Endothelial cell of umbilical vein (primary cell): ENCODE data around the gene COX7A2L. TPM values are rescaled to one million over a fixed set of nuclear protein-coding genes. Genes with fewer than 3 reads are reported as not detected.
A peak's percentile ranks its signal among the peaks of the same experiment; 100 is the strongest.

Experiments used
- BruUV-seq: library from RNA; stranded (reverse); fragments of 400-500 nt; replicated peaks from 2 replicates; lab custom pipeline; 2021; lab: Mats Ljungman, UMichigan
- CTCF ChIA-PET: fragments of 300-600, 350-600 bp; sonication (Branson Sonifier 250); formaldehyde crosslinking; loops from one replicate; lab custom pipeline; 2021; ENCODE audit warnings: antibody characterized with exemption, inconsistent platforms; lab: Charles Lee
- POLR2A ChIA-PET: fragments of 300-600, 350-600 bp; sonication (Branson Sonifier 250); formaldehyde crosslinking; loops from one replicate; lab custom pipeline; 2021; ENCODE audit warnings: antibody characterized with exemption, inconsistent platforms; lab: Charles Lee
- DNase-seq: peaks from one replicate; pipeline ENCODE4 v3.0.0-alpha.2; 2011; ENCODE audit warnings: low read depth, low spot score
- FAIRE-seq: peaks from 2 replicates; lab custom pipeline; 2011; peaks lifted over from hg19 to GRCh38; lab: Jason Lieb, UNC
- H2AFZ ChIP-seq: 2 replicates; pipeline ENCODE4 v1.6.0; 2012; ENCODE audit warnings: low read depth, low read length, control low read depth, inconsistent platforms
- H3K27ac ChIP-seq: 2 replicates; pipeline ENCODE4 v1.5.1; 2011; ENCODE audit warnings: low read depth, mild to moderate bottlenecking, control low read depth, low read length, moderate library complexity; ENCODE audit not compliant: insufficient read depth
- H3K27me3 ChIP-seq, 2 experiments: 2 replicates each; pipeline versions ENCODE4 v1.6.0 to v1.6.1; 2011; ENCODE audit warnings: low read length in 2 of 2, mixed read lengths in 1 of 2; ENCODE audit not compliant: control insufficient read depth in 2 of 2, insufficient read depth in 2 of 2
- H3K36me3 ChIP-seq, 2 experiments: 2 replicates in 1 of 2; 3 replicates in 1 of 2; pipeline ENCODE4 v1.5.1; 2011; ENCODE audit warnings: low read length in 2 of 2, mild to moderate bottlenecking in 1 of 2, moderate library complexity in 1 of 2; ENCODE audit not compliant: control insufficient read depth in 2 of 2, insufficient read depth in 2 of 2; ENCODE audit errors: extremely low read depth in 1 of 2
- H3K4me1 ChIP-seq: 3 replicates; pipeline ENCODE4 v1.5.1; 2011; ENCODE audit warnings: mild to moderate bottlenecking, low read length; ENCODE audit not compliant: control insufficient read depth, insufficient read depth; ENCODE audit errors: extremely low read depth
- H3K4me2 ChIP-seq: 2 replicates; pipeline ENCODE4 v1.6.1; 2011; ENCODE audit warnings: low read length, control low read depth, mixed read lengths; ENCODE audit not compliant: insufficient read depth
- H3K4me3 ChIP-seq, 3 experiments: fragments of 200-600 bp in 1 of 3; sonication (generic), shearing (Covaris generic) in 1 of 3; replicated peaks in 1 of 3; 2 replicates each; pipeline ENCODE4 v1.5.1; 2011 to 2016; ENCODE audit warnings: control low read depth in 3 of 3, low read length in 3 of 3, mild to moderate bottlenecking in 2 of 3, inconsistent platforms in 1 of 3, low read depth in 1 of 3, moderate library complexity in 1 of 3; ENCODE audit not compliant: insufficient read depth in 1 of 3
- H3K79me2 ChIP-seq: 2 replicates; pipeline ENCODE4 v1.6.0; 2012; ENCODE audit warnings: low read length, inconsistent platforms; ENCODE audit not compliant: control insufficient read depth, insufficient read depth
- H3K9ac ChIP-seq: replicated peaks from 2 replicates; pipeline ENCODE3; 2011; ENCODE audit warnings: low read length, control low read depth; ENCODE audit not compliant: insufficient read depth; ENCODE audit errors: extremely low read depth
- H3K9me1 ChIP-seq: replicated peaks from 3 replicates; pipeline ENCODE4 v1.6.0; 2011; ENCODE audit warnings: mild to moderate bottlenecking, low read length; ENCODE audit not compliant: control insufficient read depth, insufficient read depth; ENCODE audit errors: extremely low read depth
- H3K9me3 ChIP-seq: replicated peaks from 2 replicates; pipeline ENCODE4 v1.5.1; 2012; ENCODE audit warnings: low read length, inconsistent platforms; ENCODE audit not compliant: control insufficient read depth, insufficient read depth
- H4K20me1 ChIP-seq: replicated peaks from 2 replicates; pipeline ENCODE3; 2011; ENCODE audit warnings: mild to moderate bottlenecking, low read length; ENCODE audit not compliant: control insufficient read depth, insufficient read depth; ENCODE audit errors: extremely low read depth
- CTCF ChIP-seq, 2 donors: IDR thresholded peaks; 1 replicate in 1 of 2; 2 replicates in 1 of 2; pipeline ENCODE4 v1.5.1; 2011; ENCODE audit warnings: low read length in 2 of 2, mild to moderate bottlenecking in 2 of 2, moderate library complexity in 2 of 2, control low read depth in 1 of 2, inconsistent platforms in 1 of 2, low read depth in 1 of 2; ENCODE audit not compliant: insufficient read depth in 1 of 2; ENCODE audit errors: extremely low read depth in 1 of 2
- EZH2 ChIP-seq: IDR thresholded peaks from 2 replicates; pipeline ENCODE4 v1.6.1; 2012; ENCODE audit warnings: borderline replicate concordance, low read depth, mild to moderate bottlenecking, moderate library complexity, low read length, inconsistent platforms; ENCODE audit not compliant: severe bottlenecking
- FOS ChIP-seq: IDR thresholded peaks from 2 replicates; pipeline ENCODE4 v1.6.1; 2011; ENCODE audit warnings: mild to moderate bottlenecking, low read length, moderate library complexity, borderline replicate concordance; ENCODE audit not compliant: insufficient read depth
- GATA2 ChIP-seq: IDR thresholded peaks from 2 replicates; pipeline ENCODE4 v1.7.0; 2011; ENCODE audit warnings: low read depth, mild to moderate bottlenecking, moderate library complexity, mixed read lengths, low read length; ENCODE audit not compliant: insufficient read length, insufficient read depth
- JUN ChIP-seq: IDR thresholded peaks from 2 replicates; pipeline ENCODE4 v1.6.1; 2011; ENCODE audit warnings: borderline replicate concordance, low read depth; ENCODE audit not compliant: insufficient read length, insufficient read depth
- MAX ChIP-seq: IDR thresholded peaks from 2 replicates; pipeline ENCODE4 v1.6.1; 2011; ENCODE audit not compliant: insufficient read depth, insufficient read length
- MYC ChIP-seq: IDR thresholded peaks from one replicate; pipeline ENCODE4 v1.6.1; 2011; ENCODE audit warnings: mild to moderate bottlenecking, low read depth, low read length
- POLR2A ChIP-seq: IDR thresholded peaks from 2 replicates; pipeline ENCODE4 v1.6.1; 2012; ENCODE audit warnings: low read depth, mild to moderate bottlenecking, control low read depth, low read length
- POLR2AphosphoS5 ChIP-seq: IDR thresholded peaks from 2 replicates; pipeline ENCODE4 v1.6.1; 2012; ENCODE audit warnings: low read depth, mild to moderate bottlenecking, control low read depth, low read length, moderate library complexity; ENCODE audit not compliant: insufficient read depth
- dilution Hi-C: fragments of 300-500 bp; cut with MboI; formaldehyde crosslinking; loops from one replicate; pipeline ENCODE4 v1.15.0; 2019; ENCODE audit warnings: low sequenced_read_pairs; ENCODE audit not compliant: extremely low pct_ligation_motif_present
- intact Hi-C: fragments of 100-400 bp; cut with micrococcal nuclease; formaldehyde crosslinking; loops from one replicate; pipeline ENCODE4 v1.10.0; 2022
- polyA plus RNA-seq, 4 experiments: library from polyadenylated mRNA; depleted of rRNA in 3 of 4; stranded (reverse) in 3 of 4; unstranded in 1 of 4; fragments of >200 nt; gene quantifications; 2 replicates each; pipeline versions ENCODE4 v1.2.1 to v1.2.3, GENCODE V29; 2011 to 2012; ENCODE audit warnings: missing spikeins in 1 of 4
- total RNA-seq: library from RNA; stranded (reverse); gene quantifications from 2 replicates; pipeline ENCODE4 v1.2.3, GENCODE V29; 2021

The COX7A2L gene
- total and polyA plus RNA-seq, 2 donors (not counting 3 experiments of a cell fraction or from before 2014, with no cell fraction given) = 94.2 to 119 TPM

DNA sequence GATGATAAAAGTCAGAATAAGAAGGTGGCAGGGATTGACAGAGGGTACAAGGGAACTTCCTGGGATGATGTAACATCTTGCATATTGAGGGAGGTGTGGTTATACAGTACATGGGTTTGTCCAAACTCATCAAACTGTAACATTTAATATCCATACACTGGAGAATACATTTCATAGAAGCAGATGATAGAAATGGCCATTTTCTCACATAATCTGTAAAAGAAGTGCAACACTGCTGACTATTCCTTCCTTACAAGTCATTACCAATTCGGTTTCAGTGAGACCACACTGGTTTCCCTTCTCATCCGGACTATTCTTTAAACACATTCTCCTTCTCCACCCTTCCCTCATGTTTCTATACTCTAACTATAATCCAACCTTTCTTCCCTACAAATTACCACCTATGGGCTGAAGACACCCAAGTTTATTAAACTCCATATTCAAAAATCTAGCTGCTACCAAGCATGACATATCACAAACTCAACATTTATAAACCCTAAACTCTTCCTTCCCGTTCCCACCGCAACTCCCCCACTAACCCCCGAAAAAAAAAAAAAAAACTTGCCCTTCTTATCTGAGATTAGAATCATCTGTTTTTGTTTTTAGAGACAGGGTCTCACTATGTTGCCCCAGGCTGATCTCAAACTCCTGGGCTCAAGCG, 1.6 kb downstream of the COX7A2L start:
- dilution Hi-C loops = no loop called here
- peak overlapping the region; percentile 87 for H3K4me2 ChIP-seq

More for the DNA sequence above, 1.6 kb downstream of the COX7A2L start:
- Histone ChIP-seq H3K9me3 (no peaks in the 10 kb centered on the region), H3K9ac (peak overlapping the region; percentile 94), H3K9me1 (no peaks in the 10 kb centered on the region), H3K4me1 (peaks cover 18% of the 10 kb centered on the region), H2AFZ (no peak overlapping the region), H3K27me3 (peaks cover 0 to 2% of the 10 kb centered on the region in 2 experiments), H3K79me2 (peaks cover 57% of the 10 kb centered on the region), H3K4me3 (peak overlapping the region in 2 of 3 experiments; percentile 77 to 92), H4K20me1 (no peaks in the 10 kb centered on the region), H3K27ac (no peak overlapping the region), H3K36me3 (no peaks in the 10 kb centered on the region)
- intact Hi-C loops = no loop called here
- FAIRE-seq (no peak), DNase-seq (no peak)
- ChIA-PET CTCF (interaction anchor here (2.4 to 2.8 kb wide), 2 partner anchors 31 to 264 kb away, joined by 8 to 9 read pairs; no protein-coding TSS in a partner anchor), POLR2A (no interaction called here)
- TF ChIP-seq MAX (no peak), CTCF (IDR thresholded peaks at IDR 0.05; ENCODE audit: extremely low read depth in 1 of 2, insufficient read depth in 1 of 2, low read depth in 1 of 2, low read length in 2 of 2) (no peak), MYC (no peak), EZH2 (no peak), FOS (no peak), JUN (no peak), POLR2A (no peak), POLR2AphosphoS5 (no peak), GATA2 (no peak)
- no TSS peak for BruUV-seq
